ENCODE data around the gene CTIF.

Gene CTIF

GRCh38 chr18:48521723-48522122 is 17.1 kb upstream of the CTIF start:
- no peak for TF ChIP-seq EZH2phosphoT487 (conservative IDR thresholded peaks at IDR 0.05; ENCODE audit: low read length)
- TF ChIP-seq, protein P1, sequence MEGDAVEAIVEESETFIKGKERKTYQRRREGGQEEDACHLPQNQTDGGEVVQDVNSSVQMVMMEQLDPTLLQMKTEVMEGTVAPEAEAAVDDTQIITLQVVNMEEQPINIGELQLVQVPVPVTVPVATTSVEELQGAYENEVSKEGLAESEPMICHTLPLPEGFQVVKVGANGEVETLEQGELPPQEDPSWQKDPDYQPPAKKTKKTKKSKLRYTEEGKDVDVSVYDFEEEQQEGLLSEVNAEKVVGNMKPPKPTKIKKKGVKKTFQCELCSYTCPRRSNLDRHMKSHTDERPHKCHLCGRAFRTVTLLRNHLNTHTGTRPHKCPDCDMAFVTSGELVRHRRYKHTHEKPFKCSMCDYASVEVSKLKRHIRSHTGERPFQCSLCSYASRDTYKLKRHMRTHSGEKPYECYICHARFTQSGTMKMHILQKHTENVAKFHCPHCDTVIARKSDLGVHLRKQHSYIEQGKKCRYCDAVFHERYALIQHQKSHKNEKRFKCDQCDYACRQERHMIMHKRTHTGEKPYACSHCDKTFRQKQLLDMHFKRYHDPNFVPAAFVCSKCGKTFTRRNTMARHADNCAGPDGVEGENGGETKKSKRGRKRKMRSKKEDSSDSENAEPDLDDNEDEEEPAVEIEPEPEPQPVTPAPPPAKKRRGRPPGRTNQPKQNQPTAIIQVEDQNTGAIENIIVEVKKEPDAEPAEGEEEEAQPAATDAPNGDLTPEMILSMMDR (IDR thresholded peaks at IDR 0.05; ENCODE audit: insufficient read depth, low read length, poor library complexity, severe bottlenecking), result no peak
- no peaks in the 10 kb centered on the region for H3K27me3 ChIP-seq (ENCODE audit: low read length)

DNA sequence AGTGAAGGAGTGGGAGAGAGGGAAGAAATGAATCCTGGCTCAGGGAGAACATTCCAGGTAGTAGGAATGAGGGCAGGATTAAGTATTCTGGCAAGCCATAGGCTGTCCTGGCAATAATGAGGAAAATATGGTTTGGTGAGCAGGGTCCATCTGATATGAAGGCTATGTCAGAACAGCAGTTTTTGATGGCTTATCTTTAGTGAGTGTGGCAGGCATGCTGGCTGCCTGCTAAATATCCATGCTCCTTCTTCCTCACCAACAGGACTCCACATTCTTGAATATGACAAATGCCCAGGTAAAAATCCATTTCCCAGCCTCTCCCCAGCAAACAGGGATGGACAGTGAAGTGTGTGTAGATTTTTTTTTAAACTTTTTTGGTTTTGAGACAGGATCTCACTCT is 13.2 kb upstream of the CTIF start:
- Histone ChIP-seq H3K9me2 (replicated peaks; ENCODE audit: insufficient read depth, low read length) (no peaks in the 10 kb centered on the region), H3K4me2 (ENCODE audit: low read depth, low read length, poor library complexity, severe bottlenecking) (no peak overlapping the region), H3K27me3 (ENCODE audit: low read length) (no peaks in the 10 kb centered on the region), H3K4me3 (ENCODE audit: insufficient read depth, low read length, poor library complexity, severe bottlenecking) (no peak overlapping the region), H3F3A (ENCODE audit: insufficient read depth) (no peaks in the 10 kb centered on the region), H4K20me1 (ENCODE audit: low read depth, low read length) (no peaks in the 10 kb centered on the region), H3K27ac (ENCODE audit: low read depth, low read length) (no peak overlapping the region), H3K79me2 (ENCODE audit: insufficient read depth, low read length) (no peaks in the 10 kb centered on the region), H2AFZ (ENCODE audit: low read depth, low read length, severe bottlenecking) (no peak overlapping the region), H3K9me3 (ENCODE audit: insufficient read depth, low read length) (no peaks in the 10 kb centered on the region), H3K36me3 (ENCODE audit: low read length) (no peaks in the 10 kb centered on the region), H3K9ac (ENCODE audit: low read length) (no peak overlapping the region)
- TF ChIP-seq EZH2phosphoT487 (conservative IDR thresholded peaks at IDR 0.05; ENCODE audit: low read length), result no peak
- TF ChIP-seq, protein P1 (IDR thresholded peaks at IDR 0.05; ENCODE audit: insufficient read depth, low read length, poor library complexity, severe bottlenecking), result no peak

More at GRCh38 chr18:48521723-48522122, 17.1 kb upstream of the CTIF start:
- no peaks in the 10 kb centered on the region for H4K20me1 ChIP-seq (ENCODE audit: low read depth, low read length)
- no peak overlapping the region for H3K9ac ChIP-seq (ENCODE audit: low read length)
- no peak overlapping the region for H3K27ac ChIP-seq (ENCODE audit: low read depth, low read length)
- no peak overlapping the region for H2AFZ ChIP-seq (ENCODE audit: low read depth, low read length, severe bottlenecking)
- H3K4me3 ChIP-seq (ENCODE audit: insufficient read depth, low read length, poor library complexity, severe bottlenecking), result no peak overlapping the region
- no peaks in the 10 kb centered on the region for H3K9me2 ChIP-seq (replicated peaks; ENCODE audit: insufficient read depth, low read length)
- no peaks in the 10 kb centered on the region for H3K36me3 ChIP-seq (ENCODE audit: low read length)
- H3K79me2 ChIP-seq (ENCODE audit: insufficient read depth, low read length), result no peaks in the 10 kb centered on the region
- no peaks in the 10 kb centered on the region for H3F3A ChIP-seq (ENCODE audit: insufficient read depth)
- H3K9me3 ChIP-seq (ENCODE audit: insufficient read depth, low read length), result no peaks in the 10 kb centered on the region
- no peak overlapping the region for H3K4me2 ChIP-seq (ENCODE audit: low read depth, low read length, poor library complexity, severe bottlenecking)

DNA sequence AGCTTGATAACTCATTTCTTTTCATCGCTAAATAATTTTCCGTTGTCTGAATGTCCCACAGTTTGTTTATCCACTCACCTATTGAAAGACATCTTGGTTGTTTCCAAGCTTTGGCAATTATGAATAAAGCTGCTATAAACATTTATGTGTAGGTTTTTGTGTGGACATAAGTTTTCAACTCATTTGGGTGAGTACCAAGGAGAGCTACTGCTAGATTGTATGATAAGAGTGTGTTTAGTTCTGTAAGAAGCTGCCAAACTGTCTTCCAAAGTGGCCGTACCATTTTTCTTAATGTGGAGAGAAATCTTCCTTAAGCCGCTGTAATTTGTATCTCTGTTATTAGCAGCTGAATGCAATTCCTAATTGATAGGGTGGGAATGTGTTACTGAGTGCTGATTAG is 11.4 kb upstream of the CTIF start:
- H3K27me3 ChIP-seq (ENCODE audit: low read length), result no peaks in the 10 kb centered on the region
- no peaks in the 10 kb centered on the region for H3K9me3 ChIP-seq (ENCODE audit: insufficient read depth, low read length)
- no peaks in the 10 kb centered on the region for H3K9me2 ChIP-seq (replicated peaks; ENCODE audit: insufficient read depth, low read length)
- no peaks in the 10 kb centered on the region for H3K79me2 ChIP-seq (ENCODE audit: insufficient read depth, low read length)
- no peak overlapping the region for H2AFZ ChIP-seq (ENCODE audit: low read depth, low read length, severe bottlenecking)
- H3F3A ChIP-seq (ENCODE audit: insufficient read depth), result no peaks in the 10 kb centered on the region
- no peak overlapping the region for H3K4me2 ChIP-seq (ENCODE audit: low read depth, low read length, poor library complexity, severe bottlenecking)
- no peak for TF ChIP-seq EZH2phosphoT487 (conservative IDR thresholded peaks at IDR 0.05; ENCODE audit: low read length)
- TF ChIP-seq, protein P1 (IDR thresholded peaks at IDR 0.05; ENCODE audit: insufficient read depth, low read length, poor library complexity, severe bottlenecking), result no peak
- no peak overlapping the region for H3K27ac ChIP-seq (ENCODE audit: low read depth, low read length)
- H3K9ac ChIP-seq (ENCODE audit: low read length), result no peak overlapping the region
- H3K4me3 ChIP-seq (ENCODE audit: insufficient read depth, low read length, poor library complexity, severe bottlenecking), result no peak overlapping the region
- no peaks in the 10 kb centered on the region for H4K20me1 ChIP-seq (ENCODE audit: low read depth, low read length)
- H3K36me3 ChIP-seq (ENCODE audit: low read length), result no peaks in the 10 kb centered on the region
